ENCODE measurements around the gene NMRK1.

GRCh38 chr9:75087824-75088645 is at the start of gene NMRK1, which contains the start of gene OSTF1:
- TF ChIP-seq, protein P1, sequence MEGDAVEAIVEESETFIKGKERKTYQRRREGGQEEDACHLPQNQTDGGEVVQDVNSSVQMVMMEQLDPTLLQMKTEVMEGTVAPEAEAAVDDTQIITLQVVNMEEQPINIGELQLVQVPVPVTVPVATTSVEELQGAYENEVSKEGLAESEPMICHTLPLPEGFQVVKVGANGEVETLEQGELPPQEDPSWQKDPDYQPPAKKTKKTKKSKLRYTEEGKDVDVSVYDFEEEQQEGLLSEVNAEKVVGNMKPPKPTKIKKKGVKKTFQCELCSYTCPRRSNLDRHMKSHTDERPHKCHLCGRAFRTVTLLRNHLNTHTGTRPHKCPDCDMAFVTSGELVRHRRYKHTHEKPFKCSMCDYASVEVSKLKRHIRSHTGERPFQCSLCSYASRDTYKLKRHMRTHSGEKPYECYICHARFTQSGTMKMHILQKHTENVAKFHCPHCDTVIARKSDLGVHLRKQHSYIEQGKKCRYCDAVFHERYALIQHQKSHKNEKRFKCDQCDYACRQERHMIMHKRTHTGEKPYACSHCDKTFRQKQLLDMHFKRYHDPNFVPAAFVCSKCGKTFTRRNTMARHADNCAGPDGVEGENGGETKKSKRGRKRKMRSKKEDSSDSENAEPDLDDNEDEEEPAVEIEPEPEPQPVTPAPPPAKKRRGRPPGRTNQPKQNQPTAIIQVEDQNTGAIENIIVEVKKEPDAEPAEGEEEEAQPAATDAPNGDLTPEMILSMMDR (optimal IDR thresholded peaks at IDR 0.05 in 1 of 3, IDR thresholded peaks at IDR 0.05 in 1 of 3, conservative IDR thresholded peaks at IDR 0.05 in 1 of 3; ENCODE audit: extremely low read depth in 1 of 3, insufficient read depth in 2 of 3, low read length in 3 of 3), result peak in 1 of 3 experiments; percentile 1
- TF ChIP-seq EZH2 (IDR thresholded peaks at IDR 0.05; ENCODE audit: low read length), result no peak

Data from keratinocyte (primary cell).